OCI-LY1 (cell line): Measurements from ENCODE around the gene EPHA2.

Source experiments
- CTCF ChIP-seq: fragments of 200-600 bp; sonication (generic), shearing (Covaris generic); IDR thresholded peaks from 2 replicates; pipeline ENCODE4 v1.5.1; 2017; ENCODE audit warnings: mild to moderate bottlenecking, antibody characterized with exemption, low read length, moderate library complexity, mixed read lengths
- EZH2 ChIP-seq: fragments of 200-600 bp; sonication (generic), shearing (Covaris generic); IDR thresholded peaks from 2 replicates; pipeline ENCODE4 v1.8.0; 2017; ENCODE audit warnings: borderline replicate concordance, mixed run types, mild to moderate bottlenecking, antibody characterized with exemption, low read length, moderate library complexity, mixed read lengths

DNA sequence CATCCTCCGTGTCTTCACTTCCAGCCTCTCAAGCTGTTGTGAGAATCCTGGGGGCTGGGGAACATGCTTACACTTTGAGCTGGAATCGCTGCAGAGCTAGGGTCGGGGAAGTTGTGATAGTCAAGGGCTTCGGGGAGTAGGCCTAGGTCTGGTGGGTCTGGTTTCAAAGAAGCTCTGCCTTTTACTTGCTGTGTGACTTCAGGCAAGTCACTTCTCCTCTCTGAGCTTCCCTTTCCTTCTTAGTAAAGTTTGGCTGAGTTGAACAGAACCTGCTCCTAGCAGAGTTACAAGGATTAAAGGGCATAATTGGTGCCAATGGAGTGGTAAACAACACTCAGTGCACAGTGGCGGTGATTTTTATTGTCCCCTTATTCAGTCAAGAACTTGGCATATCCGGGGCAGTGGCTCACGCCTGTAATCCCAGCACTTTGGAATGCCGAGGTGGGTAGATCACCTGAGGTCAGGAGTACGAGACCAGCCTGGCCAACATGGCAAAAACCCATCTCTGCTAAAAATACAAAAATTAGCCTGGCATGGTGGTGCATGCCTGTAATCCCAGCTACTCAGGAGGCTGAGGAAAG is 30.9 kb upstream of the EPHA2 start:
- no peak for TF ChIP-seq CTCF
- no peak for TF ChIP-seq EZH2
